Measurements from ENCODE around the gene CUEDC2.

CUEDC2 gene

GRCh38 chr10:102379383-102379782 lies 53.0 kb downstream of the CUEDC2 start:
- peaks cover 50% of the 10 kb centered on the region for H3K36me3 ChIP-seq (replicated peaks)
- no peak overlapping the region for H3K4me3 ChIP-seq
- no peaks in the 10 kb centered on the region for H3K27me3 ChIP-seq (ENCODE audit: low read depth)
- H3K4me1 ChIP-seq: no peaks in the 10 kb centered on the region
- DNase-seq (ENCODE audit: low spot score in 2 of 2): no peak
- H3K9me3 ChIP-seq: no peaks in the 10 kb centered on the region
- in situ Hi-C loops (cut with MboI; ENCODE audit: low sequenced_read_pairs): no loop called here

DNA sequence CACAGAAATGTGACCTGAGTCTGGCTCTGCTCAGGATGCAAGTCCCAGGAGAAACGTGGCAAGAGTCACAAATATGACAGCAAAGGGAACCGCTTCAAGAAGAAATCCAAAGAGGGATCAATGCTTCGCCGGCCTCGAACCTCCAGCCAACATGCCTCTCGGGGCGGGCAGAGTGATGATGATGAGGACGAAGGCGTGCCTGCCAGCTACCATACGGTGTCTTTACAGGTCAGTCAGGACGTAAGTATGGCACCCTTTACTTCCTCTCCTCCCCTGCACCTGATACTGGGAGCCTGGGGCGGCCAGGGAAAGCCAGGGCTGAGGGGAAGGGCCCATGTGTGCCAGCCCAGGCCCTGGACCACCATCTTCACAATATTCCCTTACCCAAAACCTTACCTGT lies 55.5 kb downstream of the CUEDC2 start:
- Histone ChIP-seq H3K27me3 (ENCODE audit: low read depth) (no peaks in the 10 kb centered on the region), H3K36me3 (replicated peaks) (peaks cover 63% of the 10 kb centered on the region), H3K9me3 (no peaks in the 10 kb centered on the region), H3K4me1 (no peaks in the 10 kb centered on the region), H3K4me3 (no peak overlapping the region)
- in situ Hi-C loops (cut with MboI; ENCODE audit: low sequenced_read_pairs): no loop called here
- DNase-seq (ENCODE audit: low spot score in 2 of 2): no peak

GRCh38 chr10:102375867-102376266 lies 56.5 kb downstream of the CUEDC2 start:
- no peak for DNase-seq (ENCODE audit: low spot score in 2 of 2)
- in situ Hi-C loops (cut with MboI; ENCODE audit: low sequenced_read_pairs): no loop called here
- Histone ChIP-seq H3K4me3 (no peak overlapping the region), H3K27me3 (ENCODE audit: low read depth) (no peaks in the 10 kb centered on the region), H3K36me3 (replicated peaks) (peaks cover 65% of the 10 kb centered on the region), H3K4me1 (no peaks in the 10 kb centered on the region), H3K9me3 (no peaks in the 10 kb centered on the region)

- H3K4me3 ChIP-seq: no peak overlapping the region
- peaks cover 66% of the 10 kb centered on the region for H3K36me3 ChIP-seq (replicated peaks)
- no peaks in the 10 kb centered on the region for H3K9me3 ChIP-seq
- H3K4me1 ChIP-seq: no peaks in the 10 kb centered on the region
- DNase-seq (ENCODE audit: low spot score in 2 of 2): peak in 1 of 2 experiments; percentile 20
- no peaks in the 10 kb centered on the region for H3K27me3 ChIP-seq (ENCODE audit: low read depth)
- in situ Hi-C loops (cut with MboI; ENCODE audit: low sequenced_read_pairs): no loop called here
Observed at GRCh38 chr10:102375250-102375649, 57.1 kb downstream of the CUEDC2 start.
